Vagina (tissue), 2 donors: ENCODE results near the gene ASS1. TPM values are rescaled to one million over a fixed set of nuclear protein-coding genes. Genes with fewer than 3 reads are reported as not detected.

Source experiments
- DNase-seq, 2 donors: peaks; one replicate each; pipeline ENCODE4 v3.0.0-alpha.2; 2017; ENCODE audit errors: extremely low spot score in 2 of 2
- H3K27ac ChIP-seq: fragments of 200-600 bp; sonication (generic); one replicate; pipeline ENCODE4 v1.5.1; 2019
- H3K27me3 ChIP-seq: fragments of 200-600 bp; sonication (generic); one replicate; pipeline ENCODE4 v1.5.1; 2019
- H3K36me3 ChIP-seq, 2 donors: fragments of 200-600 bp; sonication (generic); one replicate each; pipeline ENCODE4 v1.5.1; 2017 to 2019
- H3K4me1 ChIP-seq: fragments of 200-600 bp; sonication (generic); one replicate; pipeline ENCODE4 v1.5.1; 2019
- H3K4me3 ChIP-seq, 2 donors: fragments of 200-600 bp; sonication (generic); 1 replicate in 1 of 2; 2 replicates in 1 of 2; pipeline ENCODE4 v1.5.1; 2016 to 2019
- H3K9me3 ChIP-seq: fragments of 200-600 bp; sonication (generic); one replicate; pipeline ENCODE4 v1.5.1; 2019
- POLR2A ChIP-seq, 2 donors: fragments of 450-650 bp; IDR thresholded peaks; one replicate each; pipeline ENCODE4 v1.6.1; 2017; ENCODE audit warnings: antibody characterized with exemption in 2 of 2, mild to moderate bottlenecking in 2 of 2, moderate library complexity in 2 of 2
- POLR2AphosphoS5 ChIP-seq, 2 donors: sonication (generic); formaldehyde crosslinking; IDR thresholded peaks; one replicate each; pipeline ENCODE4 v1.9.0; 2017; ENCODE audit warnings: antibody characterized with exemption in 2 of 2, mild to moderate bottlenecking in 2 of 2, low read depth in 1 of 2; ENCODE audit not compliant: insufficient read depth in 1 of 2
- intact Hi-C: fragments of 100-400 bp; cut with DNase I; formaldehyde crosslinking; loops from one replicate; pipeline ENCODE4 v1.15.1; 2023
- total RNA-seq: library from RNA; depleted of rRNA; stranded (reverse); fragments of >200 nt; gene quantifications from one replicate; pipeline ENCODE4 v1.2.3, GENCODE V29; 2016
- TF ChIP-seq, protein P1 (sequence below), 3 experiments: fragments of 450-650 bp in 2 of 3; fragments of 200-600 bp in 1 of 3; sonication (generic) in 1 of 3; IDR thresholded peaks; one replicate each; pipeline ENCODE4 v1.5.1; 2017 to 2019; ENCODE audit warnings: antibody characterized with exemption in 3 of 3, mild to moderate bottlenecking in 2 of 3, moderate library complexity in 2 of 3

Gene ASS1
- total RNA-seq, 1 donor from 2014 or later: 84.0 TPM

DNA sequence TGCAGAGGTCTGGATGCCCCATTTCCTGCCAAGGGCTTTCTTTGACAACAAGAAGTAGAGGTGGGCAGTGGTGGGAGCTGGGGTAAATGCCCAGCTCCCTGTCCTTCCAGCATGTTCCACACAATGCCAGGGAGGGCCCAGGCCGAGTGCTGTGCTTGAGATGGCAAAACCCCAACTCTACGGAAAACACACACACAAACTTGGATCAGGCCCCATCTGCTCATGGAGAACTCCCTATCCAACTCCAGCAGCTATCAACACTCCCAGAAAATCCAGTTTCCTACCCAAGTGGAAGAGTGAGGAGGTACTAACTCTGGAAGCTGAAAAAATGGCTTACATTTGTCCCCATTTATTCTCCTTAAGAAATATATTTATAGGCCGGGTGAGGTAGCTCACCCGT lies 73.5 kb downstream of the ASS1 start:
- Histone ChIP-seq H3K4me1 (no peaks in the 10 kb centered on the region), H3K27ac (no peak overlapping the region), H3K36me3 (no peaks in the 10 kb centered on the region), H3K27me3 (no peaks in the 10 kb centered on the region), H3K9me3 (no peaks in the 10 kb centered on the region), H3K4me3 (no peak overlapping the region)
- intact Hi-C loops: no loop called here
- no peak for DNase-seq
- TF ChIP-seq, protein P1, sequence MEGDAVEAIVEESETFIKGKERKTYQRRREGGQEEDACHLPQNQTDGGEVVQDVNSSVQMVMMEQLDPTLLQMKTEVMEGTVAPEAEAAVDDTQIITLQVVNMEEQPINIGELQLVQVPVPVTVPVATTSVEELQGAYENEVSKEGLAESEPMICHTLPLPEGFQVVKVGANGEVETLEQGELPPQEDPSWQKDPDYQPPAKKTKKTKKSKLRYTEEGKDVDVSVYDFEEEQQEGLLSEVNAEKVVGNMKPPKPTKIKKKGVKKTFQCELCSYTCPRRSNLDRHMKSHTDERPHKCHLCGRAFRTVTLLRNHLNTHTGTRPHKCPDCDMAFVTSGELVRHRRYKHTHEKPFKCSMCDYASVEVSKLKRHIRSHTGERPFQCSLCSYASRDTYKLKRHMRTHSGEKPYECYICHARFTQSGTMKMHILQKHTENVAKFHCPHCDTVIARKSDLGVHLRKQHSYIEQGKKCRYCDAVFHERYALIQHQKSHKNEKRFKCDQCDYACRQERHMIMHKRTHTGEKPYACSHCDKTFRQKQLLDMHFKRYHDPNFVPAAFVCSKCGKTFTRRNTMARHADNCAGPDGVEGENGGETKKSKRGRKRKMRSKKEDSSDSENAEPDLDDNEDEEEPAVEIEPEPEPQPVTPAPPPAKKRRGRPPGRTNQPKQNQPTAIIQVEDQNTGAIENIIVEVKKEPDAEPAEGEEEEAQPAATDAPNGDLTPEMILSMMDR (IDR thresholded peaks at IDR 0.05): no peak
- TF ChIP-seq POLR2AphosphoS5 (IDR thresholded peaks at IDR 0.05; ENCODE audit: insufficient read depth in 1 of 2, low read depth in 1 of 2) (no peak), POLR2A (IDR thresholded peaks at IDR 0.05) (no peak)

DNA sequence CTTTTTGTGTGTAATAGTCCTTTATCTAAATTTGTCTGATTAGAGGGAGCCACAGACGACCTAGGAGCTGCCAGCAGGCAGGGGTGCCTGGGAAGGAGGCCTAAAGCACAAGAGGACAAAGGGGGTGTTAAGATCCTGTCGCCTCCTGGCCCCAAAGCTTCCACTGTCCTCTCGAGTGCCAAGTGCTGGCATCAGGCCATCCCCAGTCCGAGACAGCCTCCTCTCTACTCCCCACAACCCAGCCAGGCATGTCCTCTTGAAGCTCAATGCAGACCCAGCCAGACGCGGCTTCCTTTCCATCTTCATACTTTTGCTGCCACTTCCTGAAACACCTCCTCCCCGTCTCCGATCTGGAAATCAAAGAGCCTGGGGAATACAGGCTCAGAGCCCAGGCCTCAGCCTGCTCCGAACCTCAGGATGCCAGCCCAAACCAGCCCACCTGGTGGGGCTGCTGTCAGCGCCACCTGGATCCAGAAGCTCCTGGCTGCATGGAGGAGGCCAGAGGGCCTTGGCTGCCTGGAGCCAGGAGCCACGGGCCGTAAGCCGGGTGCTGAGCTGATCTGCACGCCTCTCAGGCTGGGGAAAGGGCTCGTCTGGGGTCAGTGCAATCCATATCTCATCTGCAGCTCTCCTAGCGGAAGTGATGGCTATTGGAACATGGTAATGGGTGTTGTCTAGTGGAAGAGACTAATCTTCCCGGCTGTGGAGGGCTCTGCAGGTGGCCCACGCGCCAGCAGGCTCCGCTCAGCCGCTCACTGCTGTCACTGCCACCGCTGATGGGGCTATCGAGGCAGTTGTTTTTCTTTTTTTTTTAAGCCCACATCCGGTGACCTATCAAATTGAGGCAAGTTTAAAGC lies 74.4 kb downstream of the ASS1 start:
- DNase-seq: no peak

DNA sequence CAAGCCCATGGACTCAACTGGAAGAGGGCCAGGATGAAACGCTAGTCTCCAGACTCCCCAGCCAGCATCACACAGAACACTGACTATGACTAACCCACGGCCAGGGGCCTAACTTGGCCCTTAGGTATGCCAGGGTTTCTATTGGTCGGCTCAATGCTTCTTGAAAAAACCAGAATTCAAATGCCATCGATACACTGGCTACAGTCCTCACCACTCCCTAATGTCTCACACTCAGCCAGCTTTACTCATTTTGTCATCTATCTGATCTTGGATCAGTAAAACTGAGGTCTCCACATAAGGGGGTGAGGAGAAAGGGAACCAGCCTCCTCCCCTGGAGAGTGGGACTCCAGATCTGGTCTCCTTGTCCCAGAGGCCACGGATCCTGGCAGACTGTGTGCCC lies 75.2 kb downstream of the ASS1 start:
- intact Hi-C loops: no loop called here
- Histone ChIP-seq H3K27ac (no peak overlapping the region), H3K27me3 (no peaks in the 10 kb centered on the region), H3K4me3 (no peak overlapping the region), H3K4me1 (no peaks in the 10 kb centered on the region), H3K9me3 (no peaks in the 10 kb centered on the region), H3K36me3 (no peaks in the 10 kb centered on the region)
- no peak for TF ChIP-seq POLR2A (IDR thresholded peaks at IDR 0.05)
- TF ChIP-seq, protein P1 (IDR thresholded peaks at IDR 0.05): no peak
- no peak for TF ChIP-seq POLR2AphosphoS5 (IDR thresholded peaks at IDR 0.05; ENCODE audit: insufficient read depth in 1 of 2, low read depth in 1 of 2)
- DNase-seq: no peak

More for the DNA sequence above, 74.4 kb downstream of the ASS1 start:
- TF ChIP-seq POLR2AphosphoS5 (IDR thresholded peaks at IDR 0.05; ENCODE audit: insufficient read depth in 1 of 2, low read depth in 1 of 2): no peak
- H3K4me3 ChIP-seq: no peak overlapping the region
- no peak overlapping the region for H3K27ac ChIP-seq
- no peaks in the 10 kb centered on the region for H3K36me3 ChIP-seq
- H3K9me3 ChIP-seq: no peaks in the 10 kb centered on the region
- H3K4me1 ChIP-seq: no peaks in the 10 kb centered on the region
- no peaks in the 10 kb centered on the region for H3K27me3 ChIP-seq
- intact Hi-C loops: no loop called here

DNA sequence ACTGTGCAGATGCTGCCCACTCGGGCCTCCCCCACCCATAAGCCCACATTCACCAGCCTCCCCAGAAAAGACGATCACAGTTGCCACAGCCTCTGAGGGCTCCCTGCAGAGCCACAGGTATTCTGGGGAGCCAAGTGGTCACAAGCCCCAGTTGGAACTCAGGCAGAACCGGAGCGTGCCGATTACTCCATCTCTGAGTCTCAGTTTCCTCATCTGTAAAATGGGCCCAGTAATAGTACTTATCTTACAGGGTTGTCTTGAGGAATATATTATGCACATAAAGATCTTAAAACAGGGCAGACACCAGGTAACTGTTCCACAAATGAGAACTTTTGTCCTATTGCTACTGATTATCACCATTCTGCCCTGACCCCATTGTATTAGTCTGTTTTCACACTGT lies 77.0 kb downstream of the ASS1 start:
- H3K4me1 ChIP-seq: no peaks in the 10 kb centered on the region
- no peaks in the 10 kb centered on the region for H3K9me3 ChIP-seq

DNA sequence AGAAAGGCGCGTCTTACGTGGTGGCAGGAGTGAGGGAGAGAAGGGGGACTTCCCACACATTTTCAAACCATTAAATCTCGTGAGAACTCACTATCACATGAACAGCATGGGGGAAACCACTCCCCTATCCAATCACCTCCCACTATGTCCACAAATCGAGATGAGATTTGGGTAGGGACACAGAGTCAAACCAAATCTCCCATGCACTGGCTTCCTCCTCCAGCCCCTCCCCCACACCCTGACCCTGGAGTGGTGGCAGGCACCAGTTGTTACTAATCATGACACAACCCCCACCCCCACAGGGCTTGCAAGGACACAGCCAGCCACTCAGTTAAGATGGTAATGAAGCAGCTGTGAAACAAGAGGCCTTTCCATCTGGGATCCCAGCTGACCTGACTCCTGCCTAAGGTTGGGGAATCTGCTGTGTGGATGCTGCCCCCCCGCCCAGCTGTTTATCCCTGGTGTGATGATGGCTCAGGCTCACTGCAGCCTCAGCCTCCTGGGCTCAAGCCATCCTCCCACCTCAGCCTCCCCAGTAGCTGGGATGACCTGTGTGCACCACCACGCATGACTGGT lies 77.6 kb downstream of the ASS1 start:
- Histone ChIP-seq H3K9me3 (no peaks in the 10 kb centered on the region), H3K27me3 (no peaks in the 10 kb centered on the region), H3K27ac (no peak overlapping the region), H3K4me3 (no peak overlapping the region), H3K4me1 (no peaks in the 10 kb centered on the region), H3K36me3 (no peaks in the 10 kb centered on the region)
- intact Hi-C loops: no loop called here
- TF ChIP-seq, protein P1 (IDR thresholded peaks at IDR 0.05): no peak
- TF ChIP-seq POLR2AphosphoS5 (IDR thresholded peaks at IDR 0.05; ENCODE audit: insufficient read depth in 1 of 2, low read depth in 1 of 2) (no peak), POLR2A (IDR thresholded peaks at IDR 0.05) (no peak)
- DNase-seq: no peak

More for the DNA sequence above, 77.0 kb downstream of the ASS1 start:
- H3K4me3 ChIP-seq: no peak overlapping the region
- intact Hi-C loops: no loop called here
- DNase-seq: no peak
- no peak overlapping the region for H3K27ac ChIP-seq
- no peaks in the 10 kb centered on the region for H3K36me3 ChIP-seq
- TF ChIP-seq POLR2A (IDR thresholded peaks at IDR 0.05): no peak
- TF ChIP-seq, protein P1 (IDR thresholded peaks at IDR 0.05): no peak
- H3K27me3 ChIP-seq: no peaks in the 10 kb centered on the region
